OCI-LY1 (cell line): ENCODE measurements around the gene CTNNA3.

Source experiments
- H2AFZ ChIP-seq: fragments of 200-600 bp; sonication (generic), shearing (Covaris generic); 2 replicates; pipeline ENCODE4 v1.6.0; 2014; ENCODE audit warnings: antibody characterized with exemption, mild to moderate bottlenecking, low read length
- H3F3A ChIP-seq: fragments of 200-600 bp; sonication (generic), shearing (Covaris generic); 2 replicates; pipeline ENCODE4 v1.6.0; 2014; ENCODE audit warnings: mild to moderate bottlenecking, antibody characterized with exemption, low read length, moderate library complexity; ENCODE audit not compliant: insufficient read depth
- H3K27ac ChIP-seq: fragments of 200-600 bp; sonication (generic); 2 replicates; pipeline ENCODE4 v1.5.1; 2014; ENCODE audit warnings: low read length, mixed run types, mild to moderate bottlenecking, low read depth; ENCODE audit not compliant: poor library complexity, severe bottlenecking
- H3K27me3 ChIP-seq: fragments of 200-600 bp; sonication (generic); 2 replicates; pipeline ENCODE4 v1.6.0; 2014; ENCODE audit warnings: antibody characterized with exemption, mild to moderate bottlenecking, low read length, moderate library complexity; ENCODE audit not compliant: insufficient read depth
- H3K36me3 ChIP-seq: fragments of 200-600 bp; sonication (generic); 2 replicates; pipeline ENCODE4 v1.6.1; 2014; ENCODE audit warnings: mild to moderate bottlenecking, antibody characterized with exemption, low read length, moderate library complexity, mixed read lengths; ENCODE audit not compliant: insufficient read depth
- H3K4me1 ChIP-seq: fragments of 200-600 bp; sonication (generic); 2 replicates; pipeline ENCODE4 v1.5.1; 2014; ENCODE audit warnings: mild to moderate bottlenecking, low read length, moderate library complexity; ENCODE audit not compliant: insufficient read depth, severe bottlenecking
- H3K4me2 ChIP-seq: fragments of 200-600 bp; sonication (generic), shearing (Covaris generic); 2 replicates; pipeline ENCODE4 v1.6.1; 2014; ENCODE audit warnings: low read length
- H3K4me3 ChIP-seq: fragments of 200-600 bp; sonication (generic); 2 replicates; pipeline ENCODE4 v1.5.1; 2014; ENCODE audit warnings: low read length, low read depth, mild to moderate bottlenecking, mixed read lengths; ENCODE audit not compliant: poor library complexity, severe bottlenecking
- H3K79me2 ChIP-seq: fragments of 200-600 bp; shearing (Covaris generic); 2 replicates; pipeline ENCODE4 v1.6.1; 2016; ENCODE audit warnings: mixed run types, low read length, mixed read lengths; ENCODE audit not compliant: insufficient read depth
- H3K9ac ChIP-seq: fragments of 200-600 bp; sonication (generic), shearing (Covaris generic); 2 replicates; pipeline ENCODE4 v1.6.1; 2014; ENCODE audit warnings: mild to moderate bottlenecking, low read length, mixed read lengths
- H3K9me2 ChIP-seq: fragments of 200-600 bp; sonication (generic), shearing (Covaris generic); 2 replicates; pipeline ENCODE4 v1.6.1; 2014; ENCODE audit warnings: low read depth, mild to moderate bottlenecking, low read length, mixed read lengths
- H3K9me3 ChIP-seq: fragments of 200-600 bp; shearing (Covaris generic); 2 replicates; pipeline ENCODE4 v1.6.1; 2014; ENCODE audit warnings: low read length, mixed read lengths
- H4K20me1 ChIP-seq: fragments of 200-600 bp; sonication (generic), shearing (Covaris generic); 2 replicates; pipeline ENCODE4 v1.6.0; 2016; ENCODE audit warnings: mild to moderate bottlenecking, low read length; ENCODE audit not compliant: insufficient read depth
- EZH2 ChIP-seq: fragments of 200-600 bp; sonication (generic), shearing (Covaris generic); IDR thresholded peaks from 2 replicates; pipeline ENCODE4 v1.8.0; 2017; ENCODE audit warnings: borderline replicate concordance, mixed run types, mild to moderate bottlenecking, antibody characterized with exemption, low read length, moderate library complexity, mixed read lengths
- TF ChIP-seq, protein P1 (sequence below): fragments of 200-600 bp; sonication (generic), shearing (Covaris generic); IDR thresholded peaks from 2 replicates; pipeline ENCODE4 v1.5.1; 2017; ENCODE audit warnings: mild to moderate bottlenecking, antibody characterized with exemption, low read length, moderate library complexity, mixed read lengths

The CTNNA3 gene

DNA sequence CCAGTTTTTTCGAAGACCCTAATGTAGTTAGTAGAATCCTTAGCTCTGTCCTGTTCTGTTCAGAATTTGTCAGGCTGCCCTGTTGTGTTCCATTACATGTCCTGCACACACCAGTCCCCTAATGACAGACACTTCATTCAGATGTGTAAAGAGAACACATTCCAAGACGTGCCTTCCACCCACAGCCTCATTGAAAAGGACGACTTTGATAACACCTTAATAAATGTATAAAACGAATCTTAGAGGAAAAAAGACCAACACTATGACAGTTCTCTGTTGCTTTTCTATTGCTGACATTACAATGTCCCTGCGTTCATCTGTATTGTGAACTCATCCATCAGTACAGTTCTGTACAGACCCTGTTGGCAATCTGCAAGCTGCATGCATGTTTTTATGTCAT is 766.6 kb downstream of the CTNNA3 start:
- Histone ChIP-seq H3K4me1 (no peaks in the 10 kb centered on the region), H3K79me2 (no peaks in the 10 kb centered on the region), H3K9ac (no peak overlapping the region), H3K36me3 (no peaks in the 10 kb centered on the region), H3K4me2 (no peak overlapping the region), H3K9me2 (no peaks in the 10 kb centered on the region), H4K20me1 (no peaks in the 10 kb centered on the region), H3K27ac (no peak overlapping the region), H3F3A (no peaks in the 10 kb centered on the region), H3K27me3 (no peaks in the 10 kb centered on the region), H2AFZ (no peak overlapping the region), H3K9me3 (no peaks in the 10 kb centered on the region), H3K4me3 (no peak overlapping the region)
- TF ChIP-seq EZH2, result no peak
- TF ChIP-seq, protein P1, sequence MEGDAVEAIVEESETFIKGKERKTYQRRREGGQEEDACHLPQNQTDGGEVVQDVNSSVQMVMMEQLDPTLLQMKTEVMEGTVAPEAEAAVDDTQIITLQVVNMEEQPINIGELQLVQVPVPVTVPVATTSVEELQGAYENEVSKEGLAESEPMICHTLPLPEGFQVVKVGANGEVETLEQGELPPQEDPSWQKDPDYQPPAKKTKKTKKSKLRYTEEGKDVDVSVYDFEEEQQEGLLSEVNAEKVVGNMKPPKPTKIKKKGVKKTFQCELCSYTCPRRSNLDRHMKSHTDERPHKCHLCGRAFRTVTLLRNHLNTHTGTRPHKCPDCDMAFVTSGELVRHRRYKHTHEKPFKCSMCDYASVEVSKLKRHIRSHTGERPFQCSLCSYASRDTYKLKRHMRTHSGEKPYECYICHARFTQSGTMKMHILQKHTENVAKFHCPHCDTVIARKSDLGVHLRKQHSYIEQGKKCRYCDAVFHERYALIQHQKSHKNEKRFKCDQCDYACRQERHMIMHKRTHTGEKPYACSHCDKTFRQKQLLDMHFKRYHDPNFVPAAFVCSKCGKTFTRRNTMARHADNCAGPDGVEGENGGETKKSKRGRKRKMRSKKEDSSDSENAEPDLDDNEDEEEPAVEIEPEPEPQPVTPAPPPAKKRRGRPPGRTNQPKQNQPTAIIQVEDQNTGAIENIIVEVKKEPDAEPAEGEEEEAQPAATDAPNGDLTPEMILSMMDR, result no peak

DNA sequence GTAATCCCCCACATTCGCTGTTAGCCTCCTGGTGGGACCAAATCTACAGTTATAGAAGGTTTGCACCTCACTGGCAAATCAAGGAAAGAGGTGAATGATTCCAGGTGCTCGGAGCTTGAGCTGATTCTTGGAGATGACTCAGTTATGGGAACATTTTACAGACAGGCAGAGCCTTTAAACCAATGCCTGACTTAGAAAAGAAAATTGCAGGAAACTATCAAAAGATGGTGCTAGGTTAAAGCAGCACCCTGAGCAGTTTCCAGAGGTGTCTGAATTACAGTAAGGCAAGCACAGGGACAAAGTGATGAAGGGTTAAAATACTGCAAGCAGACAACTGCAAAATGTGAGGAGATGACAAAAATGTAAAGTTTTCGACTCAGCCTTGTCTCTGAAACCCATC is 767.2 kb downstream of the CTNNA3 start:
- no peaks in the 10 kb centered on the region for H3K79me2 ChIP-seq
- no peaks in the 10 kb centered on the region for H3K9me3 ChIP-seq
- H3K27ac ChIP-seq, result no peak overlapping the region
- no peak overlapping the region for H3K9ac ChIP-seq
- H2AFZ ChIP-seq, result no peak overlapping the region
- H3K4me3 ChIP-seq, result no peak overlapping the region
- H3K4me2 ChIP-seq, result no peak overlapping the region
- H3F3A ChIP-seq, result no peaks in the 10 kb centered on the region
- no peaks in the 10 kb centered on the region for H3K27me3 ChIP-seq
- H3K36me3 ChIP-seq, result no peaks in the 10 kb centered on the region
- no peak for TF ChIP-seq EZH2
- TF ChIP-seq, protein P1, result no peak
- no peaks in the 10 kb centered on the region for H3K4me1 ChIP-seq
- H3K9me2 ChIP-seq, result no peaks in the 10 kb centered on the region
- H4K20me1 ChIP-seq, result no peaks in the 10 kb centered on the region

DNA sequence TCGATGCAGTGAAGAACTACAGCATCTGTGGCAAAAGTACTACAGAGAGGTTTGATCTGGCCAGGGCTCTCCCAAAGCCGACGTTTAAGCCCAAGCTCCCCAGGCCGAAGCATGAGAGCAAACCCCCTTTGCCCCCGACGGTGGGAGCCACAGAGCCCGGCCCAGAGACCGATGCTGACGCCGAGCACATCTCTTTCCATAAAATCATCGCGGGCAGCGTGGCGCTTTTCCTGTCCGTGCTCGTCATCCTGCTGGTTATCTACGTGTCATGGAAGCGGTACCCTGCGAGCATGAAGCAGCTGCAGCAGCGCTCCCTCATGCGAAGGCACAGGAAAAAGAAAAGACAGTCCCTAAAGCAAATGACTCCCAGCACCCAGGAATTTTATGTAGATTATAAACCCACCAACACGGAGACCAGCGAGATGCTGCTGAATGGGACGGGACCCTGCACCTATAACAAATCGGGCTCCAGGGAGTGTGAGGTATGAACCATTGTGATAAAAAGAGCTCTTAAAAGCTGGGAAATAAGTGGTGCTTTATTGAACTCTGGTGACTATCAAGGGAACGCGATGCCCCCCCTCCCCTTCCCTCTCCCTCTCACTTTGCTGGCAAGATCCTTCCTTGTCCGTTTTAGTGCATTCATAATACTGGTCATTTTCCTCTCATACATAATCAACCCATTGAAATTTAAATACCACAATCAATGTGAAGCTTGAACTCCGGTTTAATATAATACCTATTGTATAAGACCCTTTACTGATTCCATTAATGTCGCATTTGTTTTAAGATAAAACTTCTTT is 767.8 kb downstream of the CTNNA3 start:
- Histone ChIP-seq H2AFZ (no peak overlapping the region), H3K27ac (no peak overlapping the region), H3K4me3 (no peak overlapping the region)

More for the DNA sequence above, 767.8 kb downstream of the CTNNA3 start:
- Histone ChIP-seq H3K9me2 (no peaks in the 10 kb centered on the region), H3K36me3 (no peaks in the 10 kb centered on the region), H3K27me3 (no peaks in the 10 kb centered on the region), H3K79me2 (no peaks in the 10 kb centered on the region), H3F3A (no peaks in the 10 kb centered on the region), H3K4me2 (no peak overlapping the region), H3K4me1 (no peaks in the 10 kb centered on the region), H3K9ac (no peak overlapping the region), H3K9me3 (no peaks in the 10 kb centered on the region), H4K20me1 (no peaks in the 10 kb centered on the region)
- TF ChIP-seq EZH2, result no peak
- TF ChIP-seq, protein P1, result no peak
